HFFc6 (cell line): Measurements from ENCODE around the gene YARS1. TPM values are rescaled to one million over a fixed set of nuclear protein-coding genes. Genes with fewer than 3 reads are reported as not detected.

Experiments used
- DNase-seq: peaks from one replicate; pipeline ENCODE4 v3.0.0-alpha.2; 2018
- H3K27ac Mint-ChIP-seq: 2 replicates; pipeline ENCODE4 v1.8.0; 2020; ENCODE audit warnings: mild to moderate bottlenecking, mixed read lengths
- H3K27me3 Mint-ChIP-seq: 2 replicates; pipeline ENCODE4 v1.8.0; 2021; ENCODE audit warnings: mild to moderate bottlenecking, moderate library complexity, mixed read lengths; ENCODE audit not compliant: insufficient read depth
- H3K36me3 Mint-ChIP-seq: 2 replicates; pipeline ENCODE4 v1.8.0; 2021; ENCODE audit warnings: low read depth, mixed read lengths
- H3K4me1 Mint-ChIP-seq: 2 replicates; pipeline ENCODE4 v1.8.0; 2020; ENCODE audit warnings: low read depth, mixed read lengths
- H3K4me3 Mint-ChIP-seq: 2 replicates; pipeline ENCODE4 v1.8.0; 2020; ENCODE audit warnings: mild to moderate bottlenecking, moderate library complexity, mixed read lengths
- H3K9me3 Mint-ChIP-seq: 2 replicates; pipeline ENCODE4 v1.8.0; 2020; ENCODE audit warnings: mild to moderate bottlenecking, mixed read lengths
- total RNA-seq, 6 experiments: library from RNA; stranded (reverse); fragmentation: NEBNext Ultra II Directional; extraction: Animal tissue kit (Norgen Biotek cat#: 25700); gene quantifications; 2 replicates in 1 of 6; 3 replicates in 5 of 6; pipeline ENCODE4 v1.2.3, GENCODE V29; 2021
- TF ChIP-seq, protein P1 (sequence below): fragments of 200-600 bp; sonication (generic); IDR thresholded peaks from 2 replicates; pipeline ENCODE4 v1.5.0; 2021; ENCODE audit warnings: antibody characterized with exemption, mild to moderate bottlenecking

The YARS1 gene
- total RNA-seq, 6 experiments from 2014 or later, result 92.5 to 122 (median 107) TPM

DNA sequence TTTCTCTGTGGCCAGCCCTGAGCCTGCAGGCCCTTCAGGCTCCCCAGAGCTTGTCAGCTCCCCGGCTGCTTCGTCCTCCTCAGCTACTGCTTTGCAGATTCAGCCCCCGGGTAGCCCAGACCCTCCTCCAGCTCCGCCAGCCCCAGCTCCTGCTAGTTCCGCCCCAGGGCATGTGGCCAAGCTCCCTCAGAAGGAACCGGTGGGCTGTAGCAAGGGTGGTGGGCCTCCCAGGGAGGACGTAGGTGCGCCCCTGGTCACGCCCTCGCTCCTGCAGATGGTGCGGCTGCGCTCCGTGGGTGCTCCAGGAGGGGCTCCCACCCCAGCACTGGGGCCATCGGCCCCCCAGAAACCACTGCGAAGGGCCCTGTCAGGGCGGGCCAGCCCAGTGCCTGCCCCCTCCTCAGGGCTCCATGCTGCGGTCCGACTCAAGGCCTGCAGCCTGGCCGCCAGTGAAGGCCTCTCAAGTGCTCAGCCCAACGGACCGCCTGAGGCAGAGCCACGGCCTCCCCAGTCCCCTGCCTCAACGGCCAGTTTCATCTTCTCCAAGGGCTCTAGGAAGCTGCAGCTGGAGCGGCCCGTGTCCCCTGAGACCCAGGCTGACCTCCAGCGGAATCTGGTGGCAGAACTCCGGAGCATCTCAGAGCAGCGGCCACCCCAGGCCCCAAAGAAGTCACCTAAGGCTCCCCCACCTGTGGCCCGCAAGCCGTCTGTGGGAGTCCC lies 45.4 kb downstream of the YARS1 start:
- Mint-ChIP-seq H3K27ac (no peak overlapping the region), H3K4me3 (no peak overlapping the region), H3K9me3 (no peaks in the 10 kb centered on the region), H3K27me3 (peaks cover 2% of the 10 kb centered on the region), H3K36me3 (peaks cover 8% of the 10 kb centered on the region), H3K4me1 (peaks cover 31% of the 10 kb centered on the region)
- no peak for DNase-seq
- TF ChIP-seq, protein P1, sequence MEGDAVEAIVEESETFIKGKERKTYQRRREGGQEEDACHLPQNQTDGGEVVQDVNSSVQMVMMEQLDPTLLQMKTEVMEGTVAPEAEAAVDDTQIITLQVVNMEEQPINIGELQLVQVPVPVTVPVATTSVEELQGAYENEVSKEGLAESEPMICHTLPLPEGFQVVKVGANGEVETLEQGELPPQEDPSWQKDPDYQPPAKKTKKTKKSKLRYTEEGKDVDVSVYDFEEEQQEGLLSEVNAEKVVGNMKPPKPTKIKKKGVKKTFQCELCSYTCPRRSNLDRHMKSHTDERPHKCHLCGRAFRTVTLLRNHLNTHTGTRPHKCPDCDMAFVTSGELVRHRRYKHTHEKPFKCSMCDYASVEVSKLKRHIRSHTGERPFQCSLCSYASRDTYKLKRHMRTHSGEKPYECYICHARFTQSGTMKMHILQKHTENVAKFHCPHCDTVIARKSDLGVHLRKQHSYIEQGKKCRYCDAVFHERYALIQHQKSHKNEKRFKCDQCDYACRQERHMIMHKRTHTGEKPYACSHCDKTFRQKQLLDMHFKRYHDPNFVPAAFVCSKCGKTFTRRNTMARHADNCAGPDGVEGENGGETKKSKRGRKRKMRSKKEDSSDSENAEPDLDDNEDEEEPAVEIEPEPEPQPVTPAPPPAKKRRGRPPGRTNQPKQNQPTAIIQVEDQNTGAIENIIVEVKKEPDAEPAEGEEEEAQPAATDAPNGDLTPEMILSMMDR, result no peak

DNA sequence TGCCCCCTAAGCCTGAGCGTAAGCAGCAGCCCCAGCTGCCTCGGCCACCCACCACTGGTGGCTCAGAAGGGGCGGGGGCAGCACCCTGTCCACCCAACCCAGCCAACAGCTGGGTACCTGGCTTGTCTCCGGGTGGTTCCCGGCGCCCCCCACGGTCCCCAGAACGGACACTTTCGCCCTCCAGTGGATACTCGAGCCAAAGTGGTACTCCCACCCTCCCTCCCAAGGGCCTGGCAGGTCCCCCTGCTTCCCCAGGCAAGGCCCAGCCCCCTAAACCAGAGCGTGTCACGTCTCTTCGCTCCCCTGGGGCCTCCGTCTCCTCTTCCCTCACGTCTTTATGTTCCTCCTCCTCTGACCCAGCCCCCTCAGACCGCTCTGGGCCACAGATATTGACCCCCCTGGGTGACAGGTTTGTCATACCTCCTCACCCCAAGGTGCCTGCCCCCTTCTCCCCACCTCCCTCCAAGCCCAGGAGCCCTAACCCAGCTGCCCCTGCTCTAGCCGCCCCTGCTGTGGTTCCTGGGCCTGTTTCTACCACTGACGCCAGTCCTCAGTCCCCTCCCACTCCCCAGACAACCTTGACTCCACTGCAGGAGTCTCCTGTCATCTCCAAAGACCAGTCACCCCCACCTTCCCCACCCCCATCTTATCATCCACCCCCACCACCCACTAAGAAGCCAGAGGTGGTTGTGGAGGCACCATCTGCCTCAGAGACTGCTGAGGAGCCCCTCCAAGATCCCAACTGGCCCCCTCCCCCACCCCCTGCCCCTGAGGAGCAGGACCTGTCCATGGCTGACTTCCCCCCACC lies 46.2 kb downstream of the YARS1 start:
- Mint-ChIP-seq H3K4me3 (no peak overlapping the region), H3K4me1 (peaks cover 27% of the 10 kb centered on the region), H3K27ac (no peak overlapping the region), H3K27me3 (peaks cover 2% of the 10 kb centered on the region), H3K9me3 (no peaks in the 10 kb centered on the region), H3K36me3 (peaks cover 5% of the 10 kb centered on the region)
- TF ChIP-seq, protein P1, result no peak
- no peak for DNase-seq

DNA sequence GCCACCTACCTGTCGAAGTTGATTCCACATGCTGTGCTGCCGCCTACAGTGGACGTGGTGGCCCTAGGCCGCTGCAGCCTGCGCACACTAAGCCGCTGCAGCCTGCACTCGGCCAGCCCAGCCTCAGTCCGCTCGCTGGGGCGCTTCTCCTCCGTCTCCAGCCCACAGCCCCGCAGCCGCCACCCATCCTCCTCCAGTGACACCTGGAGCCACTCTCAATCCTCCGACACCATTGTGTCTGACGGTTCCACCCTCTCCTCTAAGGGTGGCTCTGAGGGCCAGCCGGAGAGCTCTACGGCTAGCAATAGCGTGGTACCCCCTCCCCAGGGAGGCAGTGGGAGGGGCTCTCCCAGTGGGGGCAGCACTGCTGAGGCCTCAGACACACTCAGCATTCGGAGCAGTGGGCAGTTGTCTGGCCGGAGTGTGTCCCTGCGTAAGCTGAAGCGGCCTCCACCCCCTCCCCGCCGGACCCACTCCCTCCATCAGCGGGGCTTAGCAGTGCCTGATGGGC lies 46.9 kb downstream of the YARS1 start:
- H3K4me1 Mint-ChIP-seq, result peaks cover 20% of the 10 kb centered on the region

DNA sequence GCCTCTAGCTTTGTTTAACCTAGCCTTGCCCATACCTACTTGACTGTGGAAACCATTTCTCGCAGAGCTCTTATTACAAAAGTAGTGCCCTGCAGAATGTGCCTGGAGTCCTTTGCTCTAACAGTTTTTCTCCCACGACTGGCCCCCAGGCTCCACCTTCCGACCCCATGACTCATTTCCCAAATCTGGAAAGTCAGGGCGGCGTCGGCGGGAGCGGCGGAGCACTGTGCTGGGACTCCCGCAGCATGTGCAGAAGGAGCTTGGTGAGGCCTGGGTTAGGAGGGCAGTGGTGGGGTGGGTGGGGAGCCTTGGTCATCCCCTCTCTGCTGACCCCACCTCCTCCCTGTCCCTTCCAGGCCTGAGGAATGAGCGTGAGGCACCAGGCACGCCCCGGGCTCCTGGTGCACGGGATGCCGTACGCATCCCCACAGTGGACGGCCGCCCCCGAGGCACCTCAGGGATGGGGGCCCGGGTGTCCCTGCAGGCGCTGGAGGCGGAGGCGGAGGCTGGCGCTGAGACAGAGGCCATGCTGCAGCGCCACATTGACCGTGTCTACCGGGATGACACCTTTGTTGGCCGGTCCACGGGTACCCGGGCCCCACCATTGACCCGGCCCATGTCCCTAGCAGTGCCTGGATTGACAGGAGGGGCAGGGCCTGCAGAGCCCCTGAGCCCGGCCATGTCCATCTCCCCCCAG lies 47.5 kb downstream of the YARS1 start:
- DNase-seq, result no peak
- H3K4me3 Mint-ChIP-seq, result no peak overlapping the region; the same call in 1 of the 2 replicates
- no peaks in the 10 kb centered on the region for H3K9me3 Mint-ChIP-seq
- TF ChIP-seq, protein P1, result no peak
- peak overlapping the region; percentile 66 for H3K27ac Mint-ChIP-seq
- H3K4me1 Mint-ChIP-seq, result peaks cover 16% of the 10 kb centered on the region
- H3K36me3 Mint-ChIP-seq, result no peaks in the 10 kb centered on the region; the same call in 1 of the 2 replicates
- H3K27me3 Mint-ChIP-seq, result peaks cover 2% of the 10 kb centered on the region

More for the DNA sequence above, 46.9 kb downstream of the YARS1 start:
- peaks cover 2% of the 10 kb centered on the region for H3K27me3 Mint-ChIP-seq
- no peaks in the 10 kb centered on the region for H3K9me3 Mint-ChIP-seq
- no peak overlapping the region for H3K27ac Mint-ChIP-seq
- DNase-seq, result no peak
- no peaks in the 10 kb centered on the region; the same call in 1 of the 2 replicates for H3K36me3 Mint-ChIP-seq
- H3K4me3 Mint-ChIP-seq, result no peak overlapping the region
- TF ChIP-seq, protein P1, result no peak

DNA sequence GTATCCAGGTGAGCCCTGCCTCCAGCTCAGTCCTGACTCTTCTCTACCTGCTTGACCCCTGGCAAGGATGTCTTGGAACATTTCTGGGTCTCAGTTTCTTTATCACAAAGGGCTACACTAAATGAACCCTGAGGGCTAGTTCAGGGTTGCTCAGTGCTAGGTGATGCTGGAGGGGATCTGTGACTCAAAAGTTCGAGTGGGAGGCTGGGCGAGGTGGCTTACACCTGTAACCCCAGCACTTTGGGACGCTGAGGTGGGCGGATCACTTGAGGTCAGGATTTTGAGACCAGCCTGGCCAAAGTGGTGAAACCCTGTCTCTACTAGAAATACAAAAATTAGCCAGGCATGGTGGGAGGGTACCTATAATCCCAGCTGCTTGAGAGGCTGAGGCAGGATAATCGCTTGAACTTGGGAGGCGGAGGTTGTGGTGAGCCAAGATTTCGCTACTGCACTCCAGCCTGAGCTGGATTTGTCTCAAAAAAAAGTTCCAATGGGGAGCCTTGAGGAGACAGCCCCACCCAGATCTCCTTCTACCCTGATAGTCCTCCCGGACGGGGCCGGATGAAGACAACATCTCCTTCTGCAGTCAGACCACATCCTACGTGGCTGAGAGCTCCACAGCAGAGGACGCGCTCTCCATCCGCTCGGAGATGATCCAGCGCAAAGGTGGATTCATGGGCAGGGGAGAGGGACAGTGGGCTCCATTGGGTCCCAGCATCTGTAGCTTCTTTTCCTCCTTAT lies 48.9 kb downstream of the YARS1 start:
- Mint-ChIP-seq H3K27ac (no peak overlapping the region), H3K36me3 (no peaks in the 10 kb centered on the region; the same call in 1 of the 2 replicates), H3K9me3 (no peaks in the 10 kb centered on the region), H3K4me1 (peaks cover 24% of the 10 kb centered on the region), H3K4me3 (no peak overlapping the region), H3K27me3 (peaks cover 2% of the 10 kb centered on the region)
- DNase-seq, result no peak
- TF ChIP-seq, protein P1, result no peak
